ENCODE data around the gene APP.

APP gene

GRCh38 chr21:25831300-25831960 lies 339.1 kb downstream of the APP start:
- H3K27me3 ChIP-seq (ENCODE audit: control insufficient read depth, insufficient read depth, low read length, poor library complexity, severe bottlenecking) = no peaks in the 10 kb centered on the region
- no peaks in the 10 kb centered on the region for H3K4me1 ChIP-seq (ENCODE audit: control insufficient read depth, insufficient read depth, low read length)
- peaks cover 2% of the 10 kb centered on the region for H3K9me3 ChIP-seq (ENCODE audit: control insufficient read depth, low read length)
- H3K4me3 ChIP-seq (ENCODE audit: insufficient read depth, low read depth, low read length) = no peak overlapping the region
- WGBS, 2 experiments = 92 to 95% methylated on average over 2 of the region's 2 CpGs
- H3K36me3 ChIP-seq (ENCODE audit: control insufficient read depth, insufficient read depth, low read length) = no peaks in the 10 kb centered on the region
- H3K27ac ChIP-seq (ENCODE audit: insufficient read depth, low read depth, low read length, poor library complexity, severe bottlenecking) = no peak overlapping the region
